Activated CD4-positive, alpha-beta T cell treated with anti-CD3 and anti-CD28 coated beads, Interleukin-2, amount 10 ng/mL, durations not matched to agents 24 days and 14 days (primary cell): Measurements from ENCODE around the gene GRAPL. TPM values are rescaled to one million over a fixed set of nuclear protein-coding genes. Genes with fewer than 3 reads are reported as not detected.
"Not testable (repeated sequence)": the region's sequence is repeated elsewhere in the genome, so short reads cannot be mapped to it uniquely, and the experiment has no call there.

Experiments used
- DNase-seq: peaks from one replicate; pipeline ENCODE4 v3.0.0; 2022
- H3K27ac Mint-ChIP-seq: one replicate; pipeline ENCODE4 v1.8.0; 2022; ENCODE audit warnings: mild to moderate bottlenecking, mixed read lengths
- H3K27me3 Mint-ChIP-seq: one replicate; pipeline ENCODE4 v1.8.0; 2022; ENCODE audit warnings: mixed read lengths
- H3K36me3 Mint-ChIP-seq: one replicate; pipeline ENCODE4 v1.8.0; 2022; ENCODE audit warnings: low read depth, mild to moderate bottlenecking, mixed read lengths
- H3K4me1 Mint-ChIP-seq: one replicate; pipeline ENCODE4 v1.8.0; 2021; ENCODE audit warnings: mixed read lengths
- H3K4me3 Mint-ChIP-seq: one replicate; pipeline ENCODE4 v1.8.0; 2022; ENCODE audit warnings: mild to moderate bottlenecking, moderate library complexity, mixed read lengths
- H3K9me3 Mint-ChIP-seq: one replicate; pipeline ENCODE4 v1.8.0; 2021; ENCODE audit warnings: mixed read lengths
- intact Hi-C: fragments of 100-400 bp; cut with micrococcal nuclease; formaldehyde crosslinking; loops from one replicate; pipeline ENCODE4 v1.15.1; 2023
- total RNA-seq: library from RNA; stranded (reverse); gene quantifications from 2 replicates; pipeline ENCODE4 v1.2.3, GENCODE V29; 2022

Gene GRAPL
- total RNA-seq, 1 donor from 2014 or later: 6.4 TPM

GRCh38 chr17:19189781-19190405, 62.5 kb downstream of the GRAPL start:
- H3K4me3 Mint-ChIP-seq, DNase-seq, H3K4me1 Mint-ChIP-seq, H3K9me3 Mint-ChIP-seq, H3K27me3 Mint-ChIP-seq, H3K36me3 Mint-ChIP-seq, intact Hi-C loops, H3K27ac Mint-ChIP-seq: not testable (repeated sequence)

GRCh38 chr17:19196382-19197204, 69.2 kb downstream of the GRAPL start:
- H3K4me1 Mint-ChIP-seq, H3K4me3 Mint-ChIP-seq, H3K27ac Mint-ChIP-seq, H3K9me3 Mint-ChIP-seq, H3K36me3 Mint-ChIP-seq, intact Hi-C loops, H3K27me3 Mint-ChIP-seq: not testable (repeated sequence)
- DNase-seq: peak; percentile 60

- H3K4me1 Mint-ChIP-seq, H3K4me3 Mint-ChIP-seq, H3K9me3 Mint-ChIP-seq, DNase-seq, intact Hi-C loops, H3K36me3 Mint-ChIP-seq, H3K27ac Mint-ChIP-seq, H3K27me3 Mint-ChIP-seq: not testable (repeated sequence)
Measured at GRCh38 chr17:19202448-19202847, 75.1 kb downstream of the GRAPL start.

- DNase-seq, H3K27ac Mint-ChIP-seq, H3K4me3 Mint-ChIP-seq, H3K9me3 Mint-ChIP-seq, intact Hi-C loops, H3K4me1 Mint-ChIP-seq, H3K36me3 Mint-ChIP-seq, H3K27me3 Mint-ChIP-seq: not testable (repeated sequence)
Measured at GRCh38 chr17:19203429-19203828, 76.0 kb downstream of the GRAPL start.

Other genes with a start within 250 kb of the GRAPL start
- gene SLC5A10, start 175.4 kb upstream of the GRAPL start, total RNA-seq: not detected in 2 replicates
- 15.7 and 17.8 TPM in 2 replicates for gene FAM83G, start 122.8 kb upstream of the GRAPL start, total RNA-seq
- gene GRAP, start 80.6 kb upstream of the GRAPL start, total RNA-seq: 9.2 and 9.7 TPM in 2 replicates
- 7.9 and 10.2 TPM in 2 replicates for gene EPN2, start 109.8 kb downstream of the GRAPL start, total RNA-seq
- 6.1 and 6.3 TPM in 2 replicates for gene B9D1, start 235.1 kb downstream of the GRAPL start, total RNA-seq